ENCODE measurements around the gene AHCTF1. TPM values are rescaled to one million over a fixed set of nuclear protein-coding genes. Genes with fewer than 3 reads are reported as not detected.

The AHCTF1 gene
- total and polyA plus RNA-seq, 9 of the 15 experiments (the other 6 are each of a cell fraction or from before 2014, with no cell fraction given) = 9.4 to 102 (median 47.6) TPM

DNA sequence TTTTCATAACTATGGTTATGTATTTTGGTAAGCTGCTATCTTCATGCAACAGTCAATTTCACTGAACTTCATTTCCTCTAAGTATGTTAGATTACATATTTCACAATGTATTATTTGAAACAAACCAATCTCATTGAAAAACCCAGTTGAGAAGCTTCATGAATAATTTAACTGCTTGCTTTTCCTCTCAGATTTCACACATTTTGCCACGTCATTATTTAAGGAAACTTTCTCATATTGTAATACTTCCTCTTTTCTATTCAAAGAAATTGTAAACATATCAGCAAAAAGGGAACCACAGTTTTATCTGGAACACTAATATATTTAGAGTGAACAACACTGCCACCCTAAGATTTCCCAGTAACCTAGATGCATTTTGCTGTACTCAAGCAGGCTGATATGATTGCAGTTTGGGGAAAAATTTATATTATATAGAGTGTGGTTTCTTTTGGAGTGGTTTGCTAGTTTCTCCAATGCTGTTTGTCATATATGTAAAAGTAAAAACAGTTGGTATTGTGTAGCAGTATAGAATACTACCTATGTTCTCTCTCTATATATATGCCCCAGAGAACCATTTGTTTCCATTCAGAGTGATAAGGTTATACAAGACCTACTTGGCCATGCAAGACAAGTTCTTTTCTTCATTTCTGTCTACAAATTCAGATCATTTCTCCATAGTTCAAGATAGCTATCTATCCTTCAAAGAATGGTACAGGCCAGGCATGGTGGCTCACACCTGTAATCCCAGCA lies 28.4 kb upstream of the AHCTF1 start (continued):
- TF ChIP-seq, protein P1, sequence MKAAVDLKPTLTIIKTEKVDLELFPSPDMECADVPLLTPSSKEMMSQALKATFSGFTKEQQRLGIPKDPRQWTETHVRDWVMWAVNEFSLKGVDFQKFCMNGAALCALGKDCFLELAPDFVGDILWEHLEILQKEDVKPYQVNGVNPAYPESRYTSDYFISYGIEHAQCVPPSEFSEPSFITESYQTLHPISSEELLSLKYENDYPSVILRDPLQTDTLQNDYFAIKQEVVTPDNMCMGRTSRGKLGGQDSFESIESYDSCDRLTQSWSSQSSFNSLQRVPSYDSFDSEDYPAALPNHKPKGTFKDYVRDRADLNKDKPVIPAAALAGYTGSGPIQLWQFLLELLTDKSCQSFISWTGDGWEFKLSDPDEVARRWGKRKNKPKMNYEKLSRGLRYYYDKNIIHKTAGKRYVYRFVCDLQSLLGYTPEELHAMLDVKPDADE (conservative IDR thresholded peaks at IDR 0.05; ENCODE audit: control insufficient read depth, low read depth, low read length) = no peak
- no peak for TF ChIP-seq MTA3 (IDR thresholded peaks at IDR 0.05; ENCODE audit: borderline replicate concordance)
- TF ChIP-seq CREB3 (tag; conservative IDR thresholded peaks at IDR 0.05; ENCODE audit: low read depth) = no peak; the same call in 1 of the 2 replicates
- TF ChIP-seq PRMT5 (CRISPR knock-in tag; IDR thresholded peaks at IDR 0.05) = no peak
- peak; percentile 23; the same call in 1 of the 2 replicates for TF ChIP-seq DPF2 (IDR thresholded peaks at IDR 0.05)
- 0 out of 2 replicates have a peak, but pooled peaks have one; percentile 37 for TF ChIP-seq MBD1 (CRISPR knock-in tag; IDR thresholded peaks at IDR 0.05)
- TF ChIP-seq SMAD1 (IDR thresholded peaks at IDR 0.05; ENCODE audit: low read depth, low read length, partially characterized antibody) = no peak
- TF ChIP-seq TEAD1 (CRISPR knock-in tag; IDR thresholded peaks at IDR 0.05) = no peak
- TF ChIP-seq ILF3 (IDR thresholded peaks at IDR 0.05; ENCODE audit: borderline replicate concordance) = no peak
- TF ChIP-seq VEZF1 (CRISPR knock-in tag; IDR thresholded peaks at IDR 0.05) = no peak
- no peak for TF ChIP-seq ZNF354B (CRISPR knock-in tag; IDR thresholded peaks at IDR 0.05)
- TF ChIP-seq PURB (CRISPR knock-in tag; IDR thresholded peaks at IDR 0.05; ENCODE audit: low read depth) = no peak
- TF ChIP-seq SMARCE1 (IDR thresholded peaks at IDR 0.05) = peak; percentile 81
- TF ChIP-seq ZNF583 (CRISPR knock-in tag; IDR thresholded peaks at IDR 0.05) = no peak
- TF ChIP-seq BCLAF1 (IDR thresholded peaks at IDR 0.05; ENCODE audit: borderline replicate concordance in 1 of 2, control insufficient read depth in 1 of 2, low read depth in 2 of 2, low read length in 1 of 2) = no peak
- TF ChIP-seq MTA2 (IDR thresholded peaks at IDR 0.05; ENCODE audit: low read depth) = no peak
- TF ChIP-seq GABPB2 (CRISPR knock-in tag; conservative IDR thresholded peaks at IDR 0.05) = no peak
- no peak for TF ChIP-seq NCOR1 (IDR thresholded peaks at IDR 0.05)
- TF ChIP-seq POLR2AphosphoS5 (IDR thresholded peaks at IDR 0.05; ENCODE audit: control insufficient read depth, insufficient read depth, low read depth, low read length) = no peak
- no peak for TF ChIP-seq CBFA2T2 (conservative IDR thresholded peaks at IDR 0.05)

Data from K562 (cell line).